Heart right ventricle (tissue), 16 donors: Measurements from ENCODE around the gene COA1. TPM values are rescaled to one million over a fixed set of nuclear protein-coding genes. Genes with fewer than 3 reads are reported as not detected.
A peak's percentile ranks its signal among the peaks of the same experiment; 100 is the strongest.

Experiments used
- ATAC-seq, 8 donors: fragments of 200-7000 bp; cut with Tn5 transposase; one replicate each; pipeline ENCODE4 v1.9.1; 2020; ENCODE audit warnings: mild to moderate bottlenecking in 8 of 8, moderate library complexity in 8 of 8, moderate number of reproducible peaks in 1 of 8
- DNase-seq, 2 donors: peaks; one replicate each; pipeline ENCODE4 v3.0.0-alpha.2; 2020
- H3K27ac ChIP-seq, 10 donors: fragments of 200-600 bp; sonication (generic) in 2 of 10; one replicate each; pipeline versions ENCODE4 v1.5.0 to v1.8.0; 2020 to 2022; ENCODE audit warnings: mild to moderate bottlenecking in 3 of 10
- H3K27me3 ChIP-seq, 7 donors: fragments of 200-600 bp; one replicate each; pipeline ENCODE4 v1.8.0; 2021 to 2022; ENCODE audit warnings: mild to moderate bottlenecking in 2 of 7
- H3K36me3 ChIP-seq, 9 donors: fragments of 200-600 bp; sonication (generic) in 1 of 9; one replicate each; pipeline versions ENCODE4 v1.5.0 to v1.8.0; 2020 to 2022; ENCODE audit warnings: mild to moderate bottlenecking in 2 of 9
- H3K4me1 ChIP-seq, 9 donors: fragments of 200-600 bp; sonication (generic) in 1 of 9; one replicate each; pipeline versions ENCODE4 v1.5.0 to v1.8.0; 2020 to 2022; ENCODE audit warnings: mild to moderate bottlenecking in 4 of 9
- H3K4me3 ChIP-seq, 10 donors: fragments of 200-600 bp; sonication (generic) in 2 of 10; one replicate each; pipeline versions ENCODE4 v1.5.0 to v1.8.0; 2020 to 2022; ENCODE audit warnings: mild to moderate bottlenecking in 7 of 10, moderate library complexity in 2 of 10
- H3K9me3 ChIP-seq, 11 donors: fragments of 200-600 bp in 10 of 11; sonication (generic) in 2 of 11; one replicate each; pipeline versions ENCODE4 v1.5.0 to v1.8.0; 2013 to 2022; ENCODE audit warnings: mild to moderate bottlenecking in 2 of 11, control low read depth in 1 of 11, moderate library complexity in 1 of 11
- CTCF ChIP-seq, 9 donors: fragments of 200-600 bp; sonication (generic) in 2 of 9; IDR thresholded peaks; one replicate each; pipeline versions ENCODE4 v1.5.0 to v1.8.0; 2021 to 2022; ENCODE audit warnings: antibody characterized with exemption in 9 of 9, mild to moderate bottlenecking in 5 of 9, moderate library complexity in 1 of 9
- WGBS, 2 donors: extraction: QIAGEN DNeasy Blood & Tissue Kit; methylation state at CpG; one replicate each; pipeline ENCODE4 v1.1.7; 2013; ENCODE audit warnings: inconsistent platforms in 1 of 2; 5-methylcytosine and 5-hydroxymethylcytosine counted together
- intact Hi-C, 10 donors: fragments of 100-400 bp; cut with DNase I; formaldehyde crosslinking; loops; one replicate each; pipeline versions ENCODE4 v1.11.1 to v1.14.2; 2022
- polyA plus RNA-seq, 2 donors: library from polyadenylated mRNA; stranded (reverse); fragments of 200-250 nt; gene quantifications; one replicate each; pipeline ENCODE4 v1.2.3, GENCODE V29; 2013
- total RNA-seq, 10 donors: library from RNA; stranded (reverse); fragmentation: NEBNext Ultra II Directional in 3 of 10; extraction: Animal tissue kit (Norgen Biotek cat#: 25700) in 3 of 10; gene quantifications; one replicate each; pipeline versions ENCODE4 v1.2.1 to v1.2.4, GENCODE V29; 2021 to 2023
- donor health status: Arrhythmogenic right ventricular cardiomyopathy.
- donor health status: ischemic (EF 13 %, LVEDD 7.1; RV severe dilation, severe dysfunction).
- donor health status: healthy with polysubstance abuse.
- donor health status: DM: no; HTN: yes; CAD: no.
- donor health status: DM: no; HTN: no; CAD: no.
- donor health status: ischemic (EF 25% LVEDD 6.9; RV normal size, moderate dysfunction).
- donor health status: ischemic (EF 25% LVEDD 5.7; RV mildly dilated, moderate dysfunction).
- donor health status: healthy.
- donor health status: DM: yes; HTN: yes; CAD: no.
- donor health status: Ischemic cardiomyopathy.
- donor health status: ischemic (EF 35%, LVEDD 5.7; RV mildly dilated, moderate dysfunction).
- donor health status: nonischemic (EF 11% LVEDD 7.7; RV severe dilation, severe dysfunction).
- donor health status: DM: yes; HTN: yes; CAD: no.
- donor health status: PGD.
- donor health status: ischemic (EF 29% LVEDD 5.4; RV normal size, mild dysfunction).
- donor health status: nonischemic (EF 23%, LVEDD 6.1; RV moderate dilation, normal function).

Gene COA1
- total and polyA plus RNA-seq, 12 donors = 52.1 to 83.3 (median 75.4) TPM

GRCh38 chr7:43626695-43627094 is 102.6 kb downstream of the COA1 start:
- Histone ChIP-seq H3K36me3 (peaks cover 0 to 98% (median 7%) of the 10 kb centered on the region in 9 donors), H3K4me1 (peaks cover 0 to 30% (median 14%) of the 10 kb centered on the region in 9 donors), H3K4me3 (no peak overlapping the region), H3K27ac (peak overlapping the region in 1 of 10 donors; percentile 21), H3K9me3 (no peaks in the 10 kb centered on the region), H3K27me3 (no peaks in the 10 kb centered on the region)
- intact Hi-C loops = loop anchor here in 1 of 10 donors (5.0 kb wide), 1 partner anchor 39 kb away; no protein-coding TSS in a partner anchor
- peak in 1 of 8 donors; percentile 22 for ATAC-seq
- WGBS, 2 donors = 71 to 75% methylated on average over 2 of the region's 2 CpGs
- no peak for DNase-seq
- no peak for TF ChIP-seq CTCF (IDR thresholded peaks at IDR 0.05)

- Histone ChIP-seq H3K4me3 (no peak overlapping the region), H3K36me3 (peaks cover 0 to 98% (median 4%) of the 10 kb centered on the region in 9 donors), H3K9me3 (no peaks in the 10 kb centered on the region), H3K27ac (peak overlapping the region in 2 of 10 donors; percentile 17 to 21), H3K27me3 (no peaks in the 10 kb centered on the region), H3K4me1 (peaks cover 0 to 35% (median 14%) of the 10 kb centered on the region in 9 donors)
- ATAC-seq (peak in 4 of 8 donors; percentile 34 to 57 (median 46)), DNase-seq (no peak)
- 76 to 88% methylated on average over 4 of the region's 4 CpGs for WGBS, 2 donors
- no peak for TF ChIP-seq CTCF (IDR thresholded peaks at IDR 0.05)
- intact Hi-C loops = loop anchor here in 1 of 10 donors (5.0 kb wide), 1 partner anchor 39 kb away; no protein-coding TSS in a partner anchor
These were observed 103.3 kb downstream of the COA1 start for GRCh38 chr7:43625980-43626379.

GRCh38 chr7:43625453-43625852 is 103.9 kb downstream of the COA1 start:
- DNase-seq (no peak), ATAC-seq (peak in 6 of 8 donors; percentile 20 to 73 (median 57))
- Histone ChIP-seq H3K27me3 (no peaks in the 10 kb centered on the region), H3K4me3 (no peak overlapping the region), H3K27ac (peak overlapping the region in 2 of 10 donors; percentile 1 to 6), H3K36me3 (peaks cover 0 to 98% (median 4%) of the 10 kb centered on the region in 9 donors), H3K4me1 (peaks cover 0 to 35% (median 14%) of the 10 kb centered on the region in 9 donors), H3K9me3 (no peaks in the 10 kb centered on the region)
- intact Hi-C loops = loop anchor here in 1 of 10 donors (5.0 kb wide), 1 partner anchor 38 kb away; no protein-coding TSS in a partner anchor
- TF ChIP-seq CTCF (IDR thresholded peaks at IDR 0.05) = no peak

GRCh38 chr7:43624156-43624555 is 105.2 kb downstream of the COA1 start:
- Histone ChIP-seq H3K36me3 (peaks cover 0 to 98% (median 10%) of the 10 kb centered on the region in 9 donors), H3K4me3 (no peak overlapping the region), H3K4me1 (peaks cover 0 to 35% (median 14%) of the 10 kb centered on the region in 9 donors), H3K27me3 (no peaks in the 10 kb centered on the region), H3K27ac (peak overlapping the region in 1 of 10 donors; percentile 12), H3K9me3 (no peaks in the 10 kb centered on the region)
- intact Hi-C loops = no loop called here
- no peak for TF ChIP-seq CTCF (IDR thresholded peaks at IDR 0.05)
- WGBS, 2 donors = 80 to 85% methylated on average over 2 of the region's 2 CpGs
- ATAC-seq = no peak
- no peak for DNase-seq
